SH-SY5Y (cell line): ENCODE results near the gene DNM3.

ENCODE experiments used
- GATA2 ChIP-seq: IDR thresholded peaks from 2 replicates; pipeline ENCODE4 v1.6.1; 2011; ENCODE audit warnings: mild to moderate bottlenecking, low read depth, low read length
- GATA3 ChIP-seq: IDR thresholded peaks from 2 replicates; pipeline ENCODE4 v1.6.1; 2011; ENCODE audit warnings: low read depth, mild to moderate bottlenecking, low read length, moderate library complexity

GRCh38 chr1:171844381-171844780 is 3.1 kb downstream of the DNM3 start:
- TF ChIP-seq GATA2 (no peak), GATA3 (no peak)
